Stimulated activated CD4-positive, alpha-beta T cell treated with anti-CD3 and anti-CD28 coated beads, Interleukin-15, amount 100 ng/mL, for 1 hour (primary cell): ENCODE measurements around the gene SLC10A1.
A peak's percentile ranks its signal among the peaks of the same experiment; 100 is the strongest.
"Not testable (repeated sequence)": the region's sequence is repeated elsewhere in the genome, so short reads cannot be mapped to it uniquely, and the experiment has no call there.

Source experiments
- DNase-seq, 2 donors: peaks; one replicate each; pipeline ENCODE4 v3.0.0-alpha.2; 2020; ENCODE audit warnings: low read depth in 1 of 2, low spot score in 1 of 2

Gene SLC10A1

GRCh38 chr14:69772082-69773017 lies 24.7 kb downstream of the SLC10A1 start:
- no peak for DNase-seq

- DNase-seq = no peak
Measured at GRCh38 chr14:69771136-69771535, 25.9 kb downstream of the SLC10A1 start.

- DNase-seq = no peak
Measured at GRCh38 chr14:69770559-69770958, 26.5 kb downstream of the SLC10A1 start.

- no peak for DNase-seq
Measured at GRCh38 chr14:69769623-69770022, 27.4 kb downstream of the SLC10A1 start.

GRCh38 chr14:69768873-69769272 lies 28.2 kb downstream of the SLC10A1 start:
- no peak for DNase-seq

GRCh38 chr14:69767369-69767999 lies 29.6 kb downstream of the SLC10A1 start:
- DNase-seq = peak; percentile 77 to 86

GRCh38 chr14:69766984-69767368 lies 30.1 kb downstream of the SLC10A1 start, which contains the start of gene SRSF5:
TSS of gene SRSF5 (plus strand) at chr14:69767142. CDS start at chr14:69768157, 1,015 bp downstream.
- DNase-seq = peak; percentile 86 to 89

- DNase-seq = no peak
Measured at GRCh38 chr14:69763761-69764510, 33.1 kb downstream of the SLC10A1 start.

- DNase-seq = no peak
Measured at GRCh38 chr14:69760810-69761209, 36.2 kb downstream of the SLC10A1 start.

GRCh38 chr14:69756298-69756697 lies 40.7 kb downstream of the SLC10A1 start:
- DNase-seq = no peak

GRCh38 chr14:69755784-69756183 lies 41.3 kb downstream of the SLC10A1 start:
- no peak for DNase-seq

- no peak for DNase-seq
Measured at GRCh38 chr14:69755296-69755695, 41.7 kb downstream of the SLC10A1 start.

- no peak for DNase-seq
Measured at GRCh38 chr14:69754487-69754886, 42.6 kb downstream of the SLC10A1 start.

GRCh38 chr14:69753860-69754259 lies 43.2 kb downstream of the SLC10A1 start:
- DNase-seq = no peak

GRCh38 chr14:69752773-69753172 lies 44.3 kb downstream of the SLC10A1 start:
- no peak for DNase-seq

- no peak for DNase-seq
Measured at GRCh38 chr14:69750495-69750894, 46.5 kb downstream of the SLC10A1 start.

GRCh38 chr14:69749956-69750355 lies 47.1 kb downstream of the SLC10A1 start:
- DNase-seq = no peak

GRCh38 chr14:69741055-69741454 lies 56.0 kb downstream of the SLC10A1 start:
- DNase-seq = no peak

GRCh38 chr14:69736405-69736804 lies 60.6 kb downstream of the SLC10A1 start:
- not testable (repeated sequence) for DNase-seq

- not testable (repeated sequence) for DNase-seq
Measured at GRCh38 chr14:69731919-69732598, 65.0 kb downstream of the SLC10A1 start.

GRCh38 chr14:69727860-69728259 lies 69.2 kb downstream of the SLC10A1 start:
- no peak for DNase-seq
